COLO668 (cell line): ENCODE data around the gene SLC25A34.

Experiments used
- DNase-seq: peaks from one replicate; lab custom pipeline; 2025; ENCODE audit not compliant: unreplicated experiment; lab: John Stamatoyannopoulos, UW

SLC25A34 gene

DNA sequence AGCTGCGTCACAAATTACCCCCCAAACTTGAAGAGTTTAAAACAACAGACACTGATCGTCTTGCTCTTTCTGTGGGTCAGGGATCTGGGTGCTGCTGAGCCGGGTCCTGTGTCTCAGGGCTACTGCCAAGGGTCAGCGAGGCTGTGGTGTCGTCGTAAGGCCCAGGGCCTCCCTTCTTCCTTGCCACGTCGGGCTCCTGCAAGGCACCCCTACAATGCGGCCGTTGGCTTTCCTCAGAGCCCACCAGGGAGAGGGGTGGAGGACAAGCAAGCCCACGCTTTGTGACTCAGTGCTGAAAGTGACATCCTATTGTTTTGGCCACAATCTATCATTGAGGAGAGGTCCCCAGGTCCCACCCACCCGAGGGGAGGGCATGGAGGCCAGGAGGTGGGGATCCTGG lies 14.9 kb downstream of the SLC25A34 start:
- DNase-seq, result no peak

DNA sequence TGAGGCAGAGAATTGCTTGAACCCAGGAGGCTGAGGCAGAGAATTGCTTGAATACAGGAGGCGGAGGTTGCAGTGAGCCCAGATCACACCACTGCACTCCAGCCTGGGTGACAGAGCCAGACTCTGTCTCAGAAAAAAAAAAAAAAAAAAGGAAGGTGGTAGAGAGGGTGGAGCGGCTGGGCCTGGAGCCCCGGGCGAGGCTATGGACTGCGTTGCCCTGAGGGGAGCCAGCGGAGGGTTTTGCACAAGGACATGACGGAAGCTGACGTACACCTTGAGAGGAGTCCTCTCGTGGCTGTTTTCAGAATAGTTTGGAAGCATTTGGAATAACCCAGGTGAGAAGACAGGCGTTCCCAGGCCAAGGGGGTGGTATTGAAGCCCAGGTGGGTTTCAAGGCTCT lies 15.7 kb downstream of the SLC25A34 start:
- DNase-seq, result no peak

DNA sequence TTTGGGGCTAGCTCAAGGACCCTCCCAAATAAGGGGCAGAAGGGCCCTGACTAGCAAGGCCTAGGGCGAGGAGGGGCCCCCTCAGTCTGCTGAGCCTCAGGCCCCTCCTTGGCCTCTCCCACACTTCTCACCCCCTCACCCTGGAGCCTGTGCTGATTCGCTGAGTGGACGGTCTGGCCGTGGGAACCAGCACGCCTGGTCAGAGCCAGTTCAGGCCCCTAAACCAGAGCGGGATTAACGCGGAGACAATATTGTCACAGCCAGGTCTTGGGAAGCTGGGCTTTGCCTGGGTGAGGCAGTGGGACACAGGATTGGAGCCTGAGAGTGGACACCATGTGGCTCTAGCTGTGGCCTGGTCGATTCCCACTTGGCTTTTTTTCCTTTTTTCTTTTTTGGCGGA lies 17.7 kb downstream of the SLC25A34 start:
- no peak for DNase-seq

DNA sequence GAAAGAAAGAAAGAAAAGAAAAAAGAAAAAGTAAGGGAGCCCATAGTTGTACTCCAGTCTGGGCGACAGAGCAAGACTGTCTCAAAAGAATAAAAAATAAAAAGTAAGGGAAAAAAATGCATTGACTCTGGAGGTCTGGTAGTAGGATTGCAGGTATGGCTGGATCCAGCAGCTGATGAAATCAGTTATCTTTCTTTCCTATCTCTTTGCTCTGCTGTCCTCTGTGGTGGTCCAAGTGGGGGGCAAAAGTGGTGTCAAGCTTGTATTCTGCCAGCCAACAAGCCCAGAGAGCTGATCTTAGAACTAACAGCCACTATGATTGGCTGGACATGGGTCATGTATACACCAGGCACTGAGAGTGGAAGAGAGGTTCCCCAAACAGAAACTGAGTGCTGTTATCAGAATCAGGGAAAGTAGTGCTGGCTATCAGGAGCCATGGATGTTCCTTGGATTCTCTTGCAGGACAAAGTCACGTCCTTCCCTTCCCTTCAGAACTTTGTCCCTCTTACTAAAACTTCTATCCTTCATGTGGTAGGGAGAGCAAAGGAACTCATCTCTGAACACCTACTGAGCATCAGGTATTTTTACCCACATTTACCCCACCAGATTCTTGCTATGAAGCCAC lies 19.1 kb downstream of the SLC25A34 start:
- no peak for DNase-seq

DNA sequence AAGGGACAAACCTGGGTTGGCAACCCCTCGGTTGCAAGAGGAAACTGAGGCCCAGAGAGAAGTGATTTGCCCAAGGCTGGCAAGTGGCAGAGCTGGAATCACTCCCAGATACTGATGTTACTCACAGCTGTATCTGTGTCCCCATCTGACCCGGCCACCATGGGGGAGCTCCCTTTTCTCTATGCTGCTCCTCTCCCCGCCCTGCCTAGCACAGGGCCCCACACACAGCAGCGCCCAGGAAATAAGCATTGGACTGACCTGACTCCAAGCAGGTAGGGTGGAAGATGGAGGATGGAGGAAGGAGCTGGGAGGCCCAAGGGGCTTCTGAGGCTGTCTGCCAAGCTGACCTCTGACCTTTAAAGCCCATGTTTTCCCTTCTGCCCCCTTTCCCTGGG lies 19.6 kb downstream of the SLC25A34 start:
- DNase-seq, result no peak

DNA sequence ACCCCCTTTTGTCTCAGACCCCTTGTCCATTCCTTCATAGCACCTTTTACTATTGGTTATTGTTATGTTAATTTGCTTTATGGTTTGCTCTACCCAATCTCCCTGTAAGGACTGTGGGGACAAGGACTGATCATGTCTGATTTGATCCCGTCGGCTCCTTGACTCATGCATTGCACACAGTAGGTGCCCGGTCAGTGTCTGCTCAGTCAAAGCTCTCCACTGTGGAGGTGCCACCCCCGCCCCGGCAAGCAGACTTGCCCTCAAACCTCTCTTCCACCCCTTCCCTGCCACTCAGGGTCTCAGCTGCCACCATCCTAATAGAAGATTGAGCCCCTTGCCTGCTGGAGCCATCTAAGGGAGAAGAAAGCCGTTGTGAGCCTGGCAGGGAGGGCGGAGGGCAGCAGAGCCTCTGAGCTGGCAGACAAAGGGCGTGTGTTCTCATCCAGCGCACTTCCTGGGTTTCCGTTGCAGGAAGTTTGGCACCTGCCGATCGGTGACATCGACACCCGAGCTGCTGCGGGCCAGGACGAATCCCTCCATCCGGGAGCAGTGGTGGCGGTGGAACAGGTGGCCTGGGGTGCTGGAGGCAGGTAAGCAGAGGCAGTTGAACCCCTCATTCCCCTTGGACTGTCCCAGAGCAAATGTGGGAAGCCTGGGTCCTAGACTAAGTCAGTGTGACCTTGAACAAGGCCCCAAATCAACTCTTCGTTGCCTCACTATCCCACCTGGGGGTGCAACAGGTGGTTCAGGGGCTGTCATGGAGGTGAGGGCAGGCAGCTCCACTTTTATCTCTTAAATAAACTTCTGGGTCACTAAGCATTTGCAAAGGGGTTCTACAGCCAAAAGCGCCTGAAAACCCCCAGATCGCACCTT lies 20.3 kb downstream of the SLC25A34 start:
- DNase-seq, result peak; percentile 96

DNA sequence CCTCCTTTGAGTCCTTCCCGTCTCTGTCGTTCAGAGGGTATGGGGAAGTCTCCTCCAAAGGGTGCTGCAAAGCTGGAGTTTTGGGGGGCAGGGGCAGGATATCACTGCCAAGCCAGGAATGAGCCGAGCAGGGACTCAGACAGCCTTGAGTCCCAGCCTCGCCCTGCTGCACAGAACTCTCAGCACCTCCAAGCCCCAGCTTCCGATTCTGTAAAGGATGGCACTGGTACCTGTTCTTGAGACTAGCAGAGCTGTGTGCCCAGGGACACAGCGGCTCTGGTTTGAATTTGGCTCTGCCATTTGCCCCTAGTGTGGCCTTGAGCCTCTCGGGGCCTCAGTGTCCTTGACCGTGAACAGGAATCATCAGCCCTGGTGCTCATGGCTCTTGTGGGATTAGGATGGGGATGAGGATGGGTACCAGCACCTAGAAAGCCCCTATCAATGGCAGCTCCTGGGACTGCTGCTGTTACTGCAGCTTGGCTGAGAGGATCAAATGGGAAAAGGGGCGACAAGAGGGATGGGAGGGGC lies 21.0 kb downstream of the SLC25A34 start:
- no peak for DNase-seq

DNA sequence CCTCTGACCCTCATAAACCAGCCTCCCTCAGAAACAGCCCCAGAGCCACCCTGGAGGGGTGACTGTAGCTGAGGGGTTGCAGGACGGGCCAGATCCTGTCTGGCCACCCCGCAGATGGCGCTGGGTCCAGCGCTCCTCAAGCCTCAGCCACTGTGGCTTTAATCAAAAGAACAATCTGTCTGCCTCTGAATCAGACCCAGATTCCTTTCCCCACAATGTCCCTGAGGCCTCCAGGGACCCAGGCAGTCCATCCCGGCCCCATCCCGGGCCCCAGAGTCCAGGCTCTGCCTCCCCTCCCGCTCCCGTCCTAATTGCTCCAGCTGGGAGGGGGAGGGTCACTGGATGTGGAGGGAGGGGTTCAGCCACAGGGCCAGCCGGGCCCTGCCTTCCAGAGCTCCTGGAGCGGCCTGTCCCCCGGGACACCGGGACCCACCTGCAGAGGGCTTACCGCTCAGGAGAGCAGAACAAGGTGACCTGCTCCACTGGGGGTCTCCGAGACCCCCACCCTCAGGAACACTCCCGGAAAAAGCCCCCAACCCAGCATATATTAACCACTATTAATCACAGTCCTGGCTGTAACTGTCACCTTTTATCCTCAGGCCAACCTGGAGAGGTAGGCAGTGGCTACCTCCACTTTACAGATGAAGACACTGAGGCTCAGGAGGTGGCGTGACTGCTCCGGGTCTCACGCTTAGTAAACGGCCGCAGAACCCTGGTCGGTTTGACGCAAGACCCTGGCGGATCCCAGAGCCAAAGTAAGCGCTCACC lies 21.7 kb downstream of the SLC25A34 start:
- peak; percentile 47 for DNase-seq

DNA sequence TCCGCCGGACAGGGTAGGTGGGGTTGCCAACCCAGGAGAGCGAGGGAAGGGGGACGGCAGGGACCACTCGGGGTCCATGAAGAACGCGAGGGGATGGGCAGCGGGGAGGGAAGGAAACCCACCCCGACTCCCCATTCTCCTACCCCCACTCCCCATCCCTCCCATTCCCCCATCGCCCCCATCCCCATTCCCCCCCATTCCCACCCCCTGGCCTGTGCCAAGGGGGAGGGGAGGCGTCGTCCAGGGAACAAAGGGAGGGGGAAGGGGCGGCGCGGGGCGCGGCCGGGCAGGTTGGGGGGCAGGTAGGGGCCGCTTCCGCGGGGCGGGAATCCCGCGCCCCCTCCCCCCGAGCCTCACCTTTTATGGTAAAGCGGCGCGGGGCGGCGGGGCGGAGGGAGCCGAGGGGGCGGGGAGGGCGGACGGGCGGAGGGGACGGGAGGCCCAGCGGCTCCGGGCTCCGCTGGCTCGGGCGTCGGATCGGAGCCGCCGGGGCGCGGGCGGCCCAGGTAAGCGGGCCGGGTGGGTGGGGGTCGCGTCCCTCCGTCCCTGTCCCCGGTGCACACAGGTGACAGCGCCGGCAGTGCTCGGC lies 22.4 kb downstream of the SLC25A34 start, which contains the start of gene FBLIM1:
Gene FBLIM1, plus strand, starts transcription at position 453 of the 589 bp plus-strand sequence. CDS start 6,189 bp downstream, outside the sequence.
- DNase-seq, result no peak

DNA sequence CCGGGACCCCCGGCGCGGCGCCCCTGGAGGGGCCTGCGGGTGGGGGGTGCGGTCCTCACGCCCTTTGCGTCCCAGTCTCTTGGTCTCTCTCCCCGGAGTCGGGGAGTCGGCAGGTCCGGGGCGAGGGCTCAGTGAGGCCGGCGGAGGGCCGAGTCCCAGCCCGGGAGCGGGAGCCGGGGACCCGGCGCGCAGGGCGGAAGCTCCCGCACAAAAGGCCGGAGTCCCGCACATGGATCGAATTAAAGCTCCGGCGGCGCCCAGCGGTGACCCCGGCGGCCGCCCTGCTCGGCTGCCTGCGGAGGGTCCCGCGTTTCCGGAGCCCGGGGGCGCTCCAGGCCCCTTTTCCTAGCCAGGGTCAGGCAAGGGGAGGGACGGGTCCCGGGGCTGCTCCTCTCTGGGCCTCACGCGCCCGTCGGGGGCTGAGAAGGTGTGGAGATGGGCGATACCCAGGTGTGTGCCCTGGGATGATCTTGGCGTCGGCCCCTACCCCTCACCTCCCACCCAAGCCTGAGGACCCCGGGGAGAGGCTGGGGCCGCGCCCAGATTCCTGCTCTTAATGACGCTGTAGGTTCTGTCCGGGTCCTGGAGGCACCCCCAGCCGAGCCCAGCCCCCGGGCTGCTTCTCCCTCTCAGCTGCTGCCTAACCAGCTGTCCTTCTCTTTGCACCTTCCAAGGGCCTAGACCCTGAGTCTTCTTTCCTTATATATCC lies 23.0 kb downstream of the SLC25A34 start:
- no peak for DNase-seq

DNA sequence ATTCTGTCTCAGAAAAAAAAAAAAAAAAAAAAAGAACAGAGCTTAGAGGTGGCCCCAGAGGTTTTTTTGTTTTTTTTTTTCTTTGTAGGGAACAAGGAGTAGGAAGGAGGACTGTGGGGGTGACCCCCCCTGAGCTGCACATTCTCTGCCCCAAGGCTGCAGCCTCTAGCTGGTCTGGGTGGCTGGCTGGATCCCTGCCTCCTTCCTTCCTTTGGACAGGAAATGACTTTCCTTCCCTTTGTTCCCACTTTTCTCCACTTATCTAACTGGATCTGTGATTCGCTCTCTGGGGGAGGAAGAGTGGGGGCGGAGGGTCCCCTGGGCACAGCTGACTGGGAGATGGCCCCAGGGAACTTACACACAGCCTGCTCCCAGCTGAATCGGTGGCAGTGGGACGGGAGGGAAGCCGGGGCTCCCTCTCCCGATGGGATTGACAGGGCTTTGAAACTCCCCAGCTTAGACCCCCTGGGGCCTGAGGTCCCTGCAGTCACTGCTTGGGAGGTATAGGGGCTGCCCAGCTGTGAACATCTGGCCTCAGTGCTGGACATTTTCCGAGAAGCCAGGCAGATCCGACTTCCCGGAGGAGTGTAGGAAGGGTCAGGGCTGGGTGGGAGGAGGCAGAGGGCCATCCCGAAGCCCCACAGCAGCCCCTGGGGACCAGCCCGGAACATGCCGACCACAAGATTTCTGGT lies 24.6 kb downstream of the SLC25A34 start:
- no peak for DNase-seq

DNA sequence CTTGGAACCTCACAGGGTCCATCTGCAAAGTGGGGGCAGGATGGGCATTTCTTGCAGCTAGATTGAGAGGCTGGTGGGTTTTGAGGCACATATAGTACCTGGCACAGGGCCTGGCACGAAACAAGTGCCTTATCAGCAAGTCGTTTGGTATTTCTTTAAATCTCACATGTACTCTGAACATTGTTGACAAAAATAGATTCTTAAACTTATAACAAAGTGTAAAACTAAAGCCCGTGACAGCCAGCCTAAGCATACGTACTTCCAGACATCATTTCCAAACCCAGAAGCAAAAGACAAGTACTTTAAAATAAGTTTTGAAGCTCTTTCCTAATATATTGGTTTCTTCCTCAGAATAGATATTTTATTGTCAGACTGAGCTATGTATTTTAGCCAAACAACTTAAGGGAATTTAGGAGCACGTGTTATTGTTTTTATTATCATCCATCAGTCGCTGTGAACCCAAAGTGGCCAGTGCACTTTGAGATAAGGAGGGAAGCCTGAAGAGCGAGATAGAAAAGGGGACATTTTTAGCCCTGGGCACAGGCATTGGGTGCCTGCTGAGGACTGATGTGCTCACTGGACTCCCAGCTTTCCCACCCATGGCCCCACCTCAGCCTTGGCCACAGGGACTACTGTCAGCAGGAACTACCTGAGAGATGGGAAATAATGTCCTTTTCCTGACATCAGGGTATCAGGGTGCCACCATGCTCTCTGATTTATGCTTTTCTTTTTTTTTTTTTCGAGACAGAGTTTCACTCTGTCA lies 25.5 kb downstream of the SLC25A34 start:
- no peak for DNase-seq

DNA sequence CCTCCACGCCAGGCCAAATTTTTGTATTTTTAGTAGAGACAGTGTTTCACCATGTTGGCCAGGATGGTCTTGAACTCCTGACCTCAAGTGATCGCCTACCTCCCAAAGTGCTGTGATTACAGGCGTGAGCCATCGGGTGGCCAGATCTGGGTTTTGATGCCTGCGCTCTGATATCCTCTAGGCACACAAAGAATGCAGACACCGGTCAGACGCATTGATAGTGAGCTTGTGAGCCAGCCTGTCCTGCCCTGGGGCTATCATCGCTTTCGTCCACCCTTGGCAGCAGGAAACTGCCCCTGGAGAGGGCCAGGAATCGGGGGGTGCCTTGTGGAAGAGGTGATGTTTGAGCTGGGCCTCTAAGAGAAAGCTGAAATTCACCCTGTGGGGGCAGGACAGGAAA lies 26.5 kb downstream of the SLC25A34 start:
- DNase-seq, result no peak

DNA sequence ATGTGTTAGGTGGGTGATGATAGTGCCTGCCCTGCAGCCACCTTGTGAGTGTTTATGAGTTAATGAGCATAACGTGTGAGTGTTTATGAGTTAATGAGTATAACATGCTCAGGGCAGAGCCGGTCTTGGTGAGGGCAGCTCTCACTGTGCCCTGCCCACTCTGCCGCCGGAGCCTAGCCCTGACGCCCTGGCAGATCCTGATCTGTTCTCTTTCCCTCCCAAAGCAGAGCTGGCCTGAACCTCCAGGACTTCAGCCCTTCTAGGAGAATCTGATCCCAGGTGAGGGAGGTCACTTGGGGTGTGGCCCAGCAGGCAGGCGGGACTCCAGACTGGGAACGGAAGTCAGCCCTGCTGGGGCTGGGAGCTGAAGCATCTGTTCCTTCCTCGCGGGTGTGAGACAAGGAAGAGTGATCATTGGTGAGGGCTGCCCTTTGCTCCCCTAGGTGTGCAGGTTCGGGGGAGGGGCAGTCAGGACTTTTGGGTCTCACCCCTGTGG lies 28.3 kb downstream of the SLC25A34 start:
- DNase-seq, result peak; percentile 35

DNA sequence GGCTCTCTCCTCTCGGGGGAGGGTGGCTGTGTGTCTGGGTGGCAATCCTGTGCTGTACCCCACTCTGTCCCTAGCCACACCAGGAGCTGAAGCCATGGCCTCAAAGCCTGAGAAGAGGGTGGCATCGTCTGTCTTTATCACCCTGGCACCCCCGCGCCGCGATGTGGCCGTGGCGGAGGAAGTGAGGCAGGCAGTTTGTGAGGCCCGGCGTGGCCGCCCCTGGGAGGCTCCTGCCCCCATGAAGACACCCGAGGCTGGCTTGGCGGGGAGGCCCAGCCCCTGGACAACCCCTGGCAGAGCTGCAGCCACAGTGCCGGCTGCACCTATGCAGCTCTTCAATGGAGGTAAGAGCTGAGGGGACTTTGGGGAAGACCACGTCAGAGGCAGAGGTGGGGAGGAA lies 28.8 kb downstream of the SLC25A34 start:
- DNase-seq, result no peak

DNA sequence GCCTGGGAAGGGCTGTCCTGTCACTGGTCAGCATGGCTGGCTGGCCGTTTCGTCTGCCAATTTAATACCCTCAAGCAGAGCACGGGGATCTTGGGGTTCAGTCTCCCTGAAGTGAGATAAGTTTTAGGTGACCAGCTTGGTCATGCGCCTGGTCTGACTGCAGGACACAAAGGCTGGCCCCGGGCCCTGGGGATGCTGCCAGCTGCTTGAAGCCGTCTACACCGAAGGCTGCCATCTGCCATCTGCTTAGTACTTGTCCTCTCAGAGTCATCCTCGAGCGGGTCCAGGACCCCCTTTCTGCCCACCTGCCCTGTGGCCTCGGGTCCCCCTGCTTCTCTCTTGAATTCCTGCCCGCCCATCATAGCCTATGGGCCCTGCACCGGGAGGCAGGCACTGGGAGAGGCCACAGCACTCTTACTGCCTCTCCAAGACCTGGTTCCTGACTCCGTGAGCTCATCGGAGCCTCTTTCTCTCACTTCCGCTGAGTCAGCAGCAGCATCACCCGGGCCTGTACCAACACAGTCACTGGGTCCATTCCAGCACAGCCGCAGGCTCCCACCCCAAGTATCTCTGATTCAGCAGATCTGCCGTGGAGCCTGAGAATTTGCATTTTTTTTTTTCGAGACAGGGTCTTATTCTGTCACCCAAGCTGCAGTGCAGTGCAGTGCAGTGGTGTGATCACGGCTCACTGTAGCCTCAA lies 29.6 kb downstream of the SLC25A34 start:
- no peak for DNase-seq

DNA sequence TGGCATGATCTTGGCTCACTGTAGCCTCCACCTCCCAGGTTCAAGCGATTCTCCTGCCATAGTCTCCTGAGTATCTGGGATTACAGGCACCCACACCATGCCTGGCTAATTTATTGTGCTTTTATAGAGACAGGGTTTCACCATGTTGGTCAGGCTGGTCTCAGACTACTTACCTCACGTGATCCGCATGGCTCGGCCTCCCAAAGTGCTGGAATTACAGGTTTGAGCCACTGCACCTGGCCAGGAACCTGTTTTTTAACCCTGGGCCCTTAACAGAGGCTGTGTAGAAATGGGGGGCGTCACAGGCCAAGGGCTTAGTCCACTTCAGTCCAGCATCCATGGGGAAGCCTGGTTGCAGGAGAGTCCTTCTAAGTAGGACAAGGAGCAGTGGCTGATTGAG lies 31.9 kb downstream of the SLC25A34 start:
- DNase-seq, result no peak

DNA sequence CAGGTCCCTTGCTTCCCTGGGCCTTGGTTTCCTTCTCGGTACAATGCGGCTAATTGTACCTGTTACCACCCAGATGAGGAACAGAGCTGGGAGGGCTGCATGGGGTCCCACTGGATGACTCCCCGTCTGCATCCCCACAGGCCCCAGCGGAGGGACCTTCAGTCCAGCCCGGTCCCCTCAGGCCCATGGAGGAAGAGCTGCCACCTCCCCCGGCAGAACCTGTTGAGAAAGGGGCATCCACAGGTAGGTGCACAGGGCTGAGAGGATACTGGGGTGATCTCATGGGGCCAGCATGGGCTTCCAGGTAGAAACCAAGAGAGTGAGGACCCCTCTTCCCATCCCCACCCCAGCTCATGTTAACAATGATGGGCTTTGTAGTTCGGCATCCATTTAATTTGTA lies 32.3 kb downstream of the SLC25A34 start:
- no peak for DNase-seq
